WTC11 (cell line): ENCODE measurements around the gene PCSK5. TPM values are rescaled to one million over a fixed set of nuclear protein-coding genes. Genes with fewer than 3 reads are reported as not detected.

Experiments
- ATAC-seq: fragments of 200-7000 bp; cut with Tn5 transposase; 2 replicates; pipeline ENCODE4 v1.10.0; 2021; ENCODE audit warnings: mild to moderate bottlenecking, moderate library complexity
- CTCF ChIA-PET: fragments of 300-600 bp; sonication (Branson Sonifier 250); formaldehyde crosslinking; loops from one replicate; lab custom pipeline; 2021; ENCODE audit warnings: antibody characterized with exemption; lab: Charles Lee
- POLR2A ChIA-PET: fragments of 350-600 bp; sonication (Branson Sonifier 250); formaldehyde crosslinking; loops from one replicate; lab custom pipeline; 2021; ENCODE audit warnings: antibody characterized with exemption; lab: Charles Lee
- DNase-seq: peaks from one replicate; pipeline ENCODE4 v3.0.0; 2021; ENCODE audit warnings: low spot score
- H3K27ac Mint-ChIP-seq: 2 replicates; pipeline ENCODE4 v1.8.0; 2021; ENCODE audit warnings: mixed read lengths
- H3K27me3 Mint-ChIP-seq: 2 replicates; pipeline ENCODE4 v1.8.0; 2021; ENCODE audit warnings: low read depth, mild to moderate bottlenecking, moderate library complexity, mixed read lengths
- H3K36me3 Mint-ChIP-seq: 2 replicates; pipeline ENCODE4 v1.8.0; 2021; ENCODE audit warnings: mixed read lengths
- H3K4me1 Mint-ChIP-seq: 2 replicates; pipeline ENCODE4 v1.8.0; 2022; ENCODE audit warnings: mixed read lengths
- H3K4me3 Mint-ChIP-seq: 2 replicates; pipeline ENCODE4 v1.8.0; 2021; ENCODE audit warnings: mild to moderate bottlenecking, moderate library complexity, mixed read lengths
- H3K9me3 Mint-ChIP-seq: 2 replicates; pipeline ENCODE4 v1.8.0; 2021; ENCODE audit warnings: mixed read lengths
- AFF4 ChIP-seq: sonication (generic); formaldehyde crosslinking; IDR thresholded peaks from 2 replicates; pipeline ENCODE4 v1.8.1; 2023; ENCODE audit warnings: mild to moderate bottlenecking, missing genetic modification reagents, borderline replicate concordance
- CREB1 ChIP-seq: sonication (generic); formaldehyde crosslinking; IDR thresholded peaks from 2 replicates; pipeline ENCODE4 v1.8.0; 2023; ENCODE audit warnings: mild to moderate bottlenecking, missing genetic modification reagents
- E2F4 ChIP-seq: sonication (generic); formaldehyde crosslinking; IDR thresholded peaks from 2 replicates; pipeline ENCODE4 v1.8.1; 2022; ENCODE audit warnings: low read depth, mild to moderate bottlenecking, moderate library complexity, missing genetic modification reagents, borderline replicate concordance
- ELF4 ChIP-seq: sonication (generic); formaldehyde crosslinking; IDR thresholded peaks from 2 replicates; pipeline ENCODE4 v1.8.1; 2022; ENCODE audit warnings: low read depth, mild to moderate bottlenecking, moderate library complexity, missing genetic modification reagents
- FOXJ3 ChIP-seq: sonication (generic); formaldehyde crosslinking; IDR thresholded peaks from 2 replicates; pipeline ENCODE4 v1.9.0; 2021; ENCODE audit warnings: missing genetic modification reagents, mild to moderate bottlenecking, borderline replicate concordance
- GTF2I ChIP-seq: fragments of 250-450 bp; sonication (Bioruptor Pico); conservative IDR thresholded peaks from 2 replicates; pipeline ENCODE4 v1.4.0; 2021; ENCODE audit warnings: mild to moderate bottlenecking
- HMGXB4 ChIP-seq: sonication (generic); formaldehyde crosslinking; IDR thresholded peaks from 2 replicates; pipeline ENCODE4 v1.8.1; 2023; ENCODE audit warnings: mild to moderate bottlenecking, moderate library complexity, missing genetic modification reagents
- MLX ChIP-seq: sonication (generic); formaldehyde crosslinking; IDR thresholded peaks from 2 replicates; pipeline ENCODE4 v1.8.1; 2023; ENCODE audit warnings: mild to moderate bottlenecking, missing genetic modification reagents, moderate library complexity
- NR1H2 ChIP-seq: sonication (generic); formaldehyde crosslinking; IDR thresholded peaks from 2 replicates; pipeline ENCODE4 v1.9.0; 2021; ENCODE audit warnings: mild to moderate bottlenecking, moderate library complexity, missing genetic modification reagents
- RELA ChIP-seq: sonication (generic); formaldehyde crosslinking; IDR thresholded peaks from 2 replicates; pipeline ENCODE4 v1.8.1; 2022; ENCODE audit warnings: missing genetic modification reagents, mild to moderate bottlenecking, borderline replicate concordance
- RORB ChIP-seq: fragments of 250-450 bp; sonication (Bioruptor Pico); IDR thresholded peaks from 2 replicates; pipeline ENCODE4 v1.9.0; 2021; ENCODE audit warnings: mild to moderate bottlenecking
- SP1 ChIP-seq: sonication (generic); formaldehyde crosslinking; conservative IDR thresholded peaks from 2 replicates; pipeline ENCODE4 v1.8.1; 2022; ENCODE audit warnings: missing genetic modification reagents
- TEAD4 ChIP-seq: sonication (generic); formaldehyde crosslinking; IDR thresholded peaks from 2 replicates; pipeline ENCODE4 v1.8.0; 2022; ENCODE audit warnings: mild to moderate bottlenecking, missing genetic modification reagents
- TP53 ChIP-seq: sonication (generic); formaldehyde crosslinking; IDR thresholded peaks from 2 replicates; pipeline ENCODE4 v1.8.1; 2023; ENCODE audit warnings: mild to moderate bottlenecking, missing genetic modification reagents
- USF1 ChIP-seq: sonication (generic); formaldehyde crosslinking; IDR thresholded peaks from 2 replicates; pipeline ENCODE4 v1.8.0; 2022; ENCODE audit warnings: mild to moderate bottlenecking, missing genetic modification reagents
- ZBTB43 ChIP-seq: sonication (generic); formaldehyde crosslinking; IDR thresholded peaks from 2 replicates; pipeline ENCODE4 v1.8.1; 2023; ENCODE audit warnings: mild to moderate bottlenecking, missing genetic modification reagents
- ZNF219 ChIP-seq: sonication (generic); formaldehyde crosslinking; IDR thresholded peaks from 2 replicates; pipeline ENCODE4 v1.8.0; 2023; ENCODE audit warnings: missing genetic modification reagents, mild to moderate bottlenecking, borderline replicate concordance
- total RNA-seq: library from RNA; stranded (reverse); gene quantifications from 3 replicates; pipeline ENCODE4 v1.2.3, GENCODE V29; 2021

PCSK5 gene
- total RNA-seq, 1 experiment from 2014 or later, result 30.6 TPM

- ATAC-seq, result no peak
- CTCF ChIA-PET, result no interaction called here
- POLR2A ChIA-PET, result no interaction called here
- peaks cover 39% of the 10 kb centered on the region for H3K36me3 Mint-ChIP-seq
- no peak for DNase-seq
- no peaks in the 10 kb centered on the region for H3K27me3 Mint-ChIP-seq
- H3K27ac Mint-ChIP-seq, result no peak overlapping the region
- no peak overlapping the region for H3K4me3 Mint-ChIP-seq
- peaks cover 22% of the 10 kb centered on the region for H3K4me1 Mint-ChIP-seq
- H3K9me3 Mint-ChIP-seq, result peaks cover 4% of the 10 kb centered on the region; the same call in 1 of the 2 replicates
- TF ChIP-seq E2F4 (CRISPR knock-in tag) (no peak), HMGXB4 (no peak), NR1H2 (CRISPR knock-in tag) (no peak), ZBTB43 (CRISPR knock-in tag) (no peak), MLX (CRISPR knock-in tag) (no peak), CREB1 (CRISPR knock-in tag) (no peak), GTF2I (no peak), TP53 (CRISPR knock-in tag) (no peak), ZNF219 (CRISPR knock-in tag) (no peak)
Measured at GRCh38 chr9:76027416-76027815, 136.9 kb downstream of the PCSK5 start.

GRCh38 chr9:76027861-76028260 lies 137.4 kb downstream of the PCSK5 start:
- ATAC-seq (no peak), DNase-seq (no peak)
- H3K27ac Mint-ChIP-seq, result no peak overlapping the region; the same call in 1 of the 2 replicates
- H3K9me3 Mint-ChIP-seq, result peaks cover 4% of the 10 kb centered on the region; the same call in 1 of the 2 replicates
- H3K27me3 Mint-ChIP-seq, result no peaks in the 10 kb centered on the region
- peaks cover 18% of the 10 kb centered on the region for H3K4me1 Mint-ChIP-seq
- peaks cover 39% of the 10 kb centered on the region for H3K36me3 Mint-ChIP-seq
- POLR2A ChIA-PET, result no interaction called here
- H3K4me3 Mint-ChIP-seq, result no peak overlapping the region
- CTCF ChIA-PET, result no interaction called here
- TF ChIP-seq USF1 (CRISPR knock-in tag) (no peak), AFF4 (no peak), SP1 (CRISPR knock-in tag) (no peak), FOXJ3 (no peak), TEAD4 (CRISPR knock-in tag) (no peak), MLX (CRISPR knock-in tag) (no peak), RORB (CRISPR knock-in tag) (no peak), ELF4 (CRISPR knock-in tag) (no peak), RELA (CRISPR knock-in tag) (no peak)
